Measurements from ENCODE around the gene ABLIM3. TPM values are rescaled to one million over a fixed set of nuclear protein-coding genes. Genes with fewer than 3 reads are reported as not detected.

ABLIM3 gene
- total and polyA plus RNA-seq, 2 experiments from 2014 or later = 0.19 to 2.2 TPM

- no peak for TF ChIP-seq ZNF462 (CRISPR knock-in tag; IDR thresholded peaks at IDR 0.05)
- TF ChIP-seq NANOG (IDR thresholded peaks at IDR 0.05; ENCODE audit: borderline replicate concordance) = no peak
- no peak for TF ChIP-seq EZH2 (IDR thresholded peaks at IDR 0.05; ENCODE audit: low read depth, unreplicated experiment)
- no peak for TF ChIP-seq JUNB (IDR thresholded peaks at IDR 0.05; ENCODE audit: unreplicated experiment)
- no peak for TF ChIP-seq POLR2AphosphoS5 (IDR thresholded peaks at IDR 0.05; ENCODE audit: low read depth)
- no peak for TF ChIP-seq EZH2phosphoT487 (IDR thresholded peaks at IDR 0.05; ENCODE audit: unreplicated experiment)
- TF ChIP-seq REST (IDR thresholded peaks at IDR 0.05; ENCODE audit: unreplicated experiment) = no peak
- TF ChIP-seq, protein P1, sequence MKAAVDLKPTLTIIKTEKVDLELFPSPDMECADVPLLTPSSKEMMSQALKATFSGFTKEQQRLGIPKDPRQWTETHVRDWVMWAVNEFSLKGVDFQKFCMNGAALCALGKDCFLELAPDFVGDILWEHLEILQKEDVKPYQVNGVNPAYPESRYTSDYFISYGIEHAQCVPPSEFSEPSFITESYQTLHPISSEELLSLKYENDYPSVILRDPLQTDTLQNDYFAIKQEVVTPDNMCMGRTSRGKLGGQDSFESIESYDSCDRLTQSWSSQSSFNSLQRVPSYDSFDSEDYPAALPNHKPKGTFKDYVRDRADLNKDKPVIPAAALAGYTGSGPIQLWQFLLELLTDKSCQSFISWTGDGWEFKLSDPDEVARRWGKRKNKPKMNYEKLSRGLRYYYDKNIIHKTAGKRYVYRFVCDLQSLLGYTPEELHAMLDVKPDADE (IDR thresholded peaks at IDR 0.05) = no peak
- TF ChIP-seq CTCF (conservative IDR thresholded peaks at IDR 0.05; ENCODE audit: low read depth in 2 of 2) = no peak
- TF ChIP-seq ZNF331 (CRISPR knock-in tag; IDR thresholded peaks at IDR 0.05; ENCODE audit: low read depth) = no peak
- no peak for TF ChIP-seq ZNF114 (CRISPR knock-in tag; IDR thresholded peaks at IDR 0.05)
- TF ChIP-seq CREB1 (CRISPR knock-in tag; IDR thresholded peaks at IDR 0.05; ENCODE audit: low read depth) = no peak
- no peak for TF ChIP-seq STAT1 (IDR thresholded peaks at IDR 0.05; ENCODE audit: unreplicated experiment)
- Histone ChIP-seq H3K79me2 (replicated peaks; ENCODE audit: insufficient read depth) (no peaks in the 10 kb centered on the region), H3K4me2 (no peak overlapping the region), H3K9me2 (ENCODE audit: insufficient read depth) (peaks cover 4% of the 10 kb centered on the region), H3K36me3 (ENCODE audit: insufficient read depth) (no peaks in the 10 kb centered on the region), H3K27ac (ENCODE audit: low read depth) (no peak overlapping the region), H3K4me3 (no peak overlapping the region), H2AFZ (no peak overlapping the region), H3F3A (replicated peaks; ENCODE audit: low read depth) (no peaks in the 10 kb centered on the region), H3K4me1 (ENCODE audit: insufficient read depth) (no peaks in the 10 kb centered on the region), H4K20me1 (replicated peaks; ENCODE audit: insufficient read depth) (no peaks in the 10 kb centered on the region), H3K27me3 (ENCODE audit: insufficient read depth) (no peaks in the 10 kb centered on the region)
- no peak for DNase-seq (ENCODE audit: low spot score)
- Mint-ChIP-seq H3K4me3 (no peak overlapping the region), H3K27me3 (ENCODE audit: insufficient read depth, low read depth, poor library complexity) (no peaks in the 10 kb centered on the region), H3K36me3 (ENCODE audit: low read depth) (no peaks in the 10 kb centered on the region), H3K4me1 (peaks cover 2% of the 10 kb centered on the region; the same call in 2 of the 3 replicates), H3K27ac (no peak overlapping the region), H3K9me3 (no peaks in the 10 kb centered on the region)
- ATAC-seq = no peak
These were observed 43.8 kb downstream of the ABLIM3 start for GRCh38 chr5:149185067-149185466.

Data from GM23338 (cell line).